GM18508 (cell line): ENCODE data around the gene SLC39A8.
"Not testable (repeated sequence)": the region's sequence is repeated elsewhere in the genome, so short reads cannot be mapped to it uniquely, and the experiment has no call there.

Experiments used
- ATAC-seq: cut with Tn5 transposase; IDR thresholded peaks from one replicate; pipeline ENCODE4 v1.9.1; 2021; ENCODE audit warnings: moderate number of reproducible peaks; ENCODE audit not compliant: insufficient read depth, unreplicated experiment

The SLC39A8 gene

GRCh38 chr4:102247041-102247440 is 98.2 kb downstream of the SLC39A8 start:
- no peak for ATAC-seq

DNA sequence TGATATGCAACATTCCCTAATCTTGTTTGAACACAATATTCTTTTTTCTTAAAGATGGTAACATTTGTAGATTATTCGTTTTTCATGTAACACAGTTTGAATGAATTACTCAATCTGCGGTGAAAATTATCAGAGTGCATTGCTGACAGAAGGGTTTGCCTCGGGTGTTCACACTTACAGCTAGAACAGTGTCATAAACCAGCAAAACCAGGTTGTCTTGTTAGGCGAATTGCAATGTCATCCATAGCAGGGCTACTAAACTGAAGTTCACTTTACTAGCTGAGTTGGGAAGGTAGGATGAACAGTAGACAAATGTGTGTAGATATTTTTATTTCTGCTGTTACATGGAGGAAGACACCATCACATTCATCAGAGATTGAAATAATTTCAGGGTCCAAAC is 98.9 kb downstream of the SLC39A8 start:
- no peak for ATAC-seq

GRCh38 chr4:102244878-102245535 is 100.3 kb downstream of the SLC39A8 start:
- ATAC-seq: no peak

- not testable (repeated sequence) for ATAC-seq
Observed at GRCh38 chr4:102243296-102243695, 102.0 kb downstream of the SLC39A8 start.

GRCh38 chr4:102234243-102234838 is 110.9 kb downstream of the SLC39A8 start:
- ATAC-seq: no peak

DNA sequence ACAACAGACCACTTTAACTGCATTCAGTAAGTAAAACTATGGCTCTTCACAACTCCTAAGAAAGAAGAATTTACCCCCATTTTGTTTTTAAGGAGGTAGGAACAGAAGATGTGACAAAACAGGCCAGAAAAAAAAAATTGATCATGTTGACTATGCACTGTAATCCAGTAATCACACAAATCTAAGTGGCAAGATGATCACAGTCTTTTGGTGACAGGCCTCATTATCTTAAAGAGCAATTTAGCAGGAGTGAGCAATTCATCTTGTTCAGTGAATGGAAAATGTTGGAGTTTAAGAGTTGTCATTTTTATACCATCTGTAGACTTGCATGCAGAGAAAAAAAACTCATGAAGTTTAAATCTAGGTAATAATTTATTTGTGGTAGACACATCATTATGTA is 115.1 kb downstream of the SLC39A8 start:
- ATAC-seq: no peak

- ATAC-seq: no peak
Observed at GRCh38 chr4:102227388-102227787, 117.9 kb downstream of the SLC39A8 start.

DNA sequence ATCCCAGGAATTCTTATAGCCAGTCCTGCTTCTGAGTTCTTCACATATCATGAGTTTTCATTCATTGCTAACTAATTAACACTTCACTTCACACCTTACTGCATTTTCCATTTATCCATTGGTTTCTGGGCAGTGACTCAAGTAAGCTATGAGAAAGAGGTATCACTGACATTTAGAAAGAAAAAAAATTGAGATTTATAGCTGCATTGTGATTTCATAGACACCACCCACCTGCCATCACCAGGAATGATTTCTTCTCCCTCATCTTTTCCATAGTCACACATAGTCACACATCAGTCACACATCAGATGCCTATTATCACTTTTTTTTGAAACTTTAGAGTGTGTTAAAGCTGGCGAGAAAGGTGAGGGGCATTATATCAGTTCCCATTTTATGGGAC is 121.8 kb downstream of the SLC39A8 start:
- ATAC-seq: no peak

DNA sequence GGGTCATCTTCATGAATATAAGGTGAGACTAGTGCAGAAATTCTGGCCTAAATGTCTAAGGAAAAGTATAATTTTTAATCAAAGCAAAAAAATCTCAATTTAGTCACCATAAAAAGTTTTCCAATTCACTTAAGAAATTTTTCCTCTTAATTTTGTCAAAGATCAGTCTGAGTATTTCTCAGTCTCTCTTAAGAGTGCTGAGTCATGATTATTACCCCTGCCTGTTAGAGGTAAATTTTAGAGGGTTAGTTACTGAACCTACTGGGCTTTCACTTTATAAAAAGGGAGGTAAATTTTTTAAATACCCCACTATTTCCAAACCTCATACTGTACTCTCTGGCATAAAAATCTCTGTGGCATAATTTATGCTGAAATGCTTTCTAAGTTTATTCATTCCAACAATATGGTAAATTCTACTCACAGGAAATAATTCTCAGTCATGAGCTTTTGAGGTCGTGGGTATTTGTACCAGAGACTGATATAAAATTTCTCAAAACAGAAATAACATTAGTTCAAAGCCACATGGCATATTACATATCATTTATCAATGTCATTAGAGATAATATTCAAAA is 122.4 kb downstream of the SLC39A8 start:
- ATAC-seq: no peak

- ATAC-seq: no peak
Observed at GRCh38 chr4:102219129-102219528, 126.2 kb downstream of the SLC39A8 start.

DNA sequence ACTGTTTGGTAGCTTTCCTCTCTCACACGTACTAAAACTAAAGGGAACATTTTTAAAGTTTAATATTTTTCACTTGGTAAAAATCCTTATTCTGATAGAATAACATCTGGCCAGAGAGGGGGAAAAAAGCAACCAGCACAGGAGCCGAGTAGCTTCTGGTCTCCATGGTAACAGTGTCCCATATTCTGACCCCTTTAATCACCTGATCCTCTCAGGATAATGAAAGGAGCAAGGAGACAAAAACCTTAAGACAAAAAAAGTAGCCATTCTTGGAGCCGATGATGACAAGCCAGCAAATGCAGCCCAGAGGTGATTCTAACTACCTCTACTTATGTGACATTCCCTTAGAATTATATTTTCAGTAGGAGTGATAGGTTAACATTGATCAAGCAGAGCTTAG is 126.6 kb downstream of the SLC39A8 start:
- no peak for ATAC-seq

DNA sequence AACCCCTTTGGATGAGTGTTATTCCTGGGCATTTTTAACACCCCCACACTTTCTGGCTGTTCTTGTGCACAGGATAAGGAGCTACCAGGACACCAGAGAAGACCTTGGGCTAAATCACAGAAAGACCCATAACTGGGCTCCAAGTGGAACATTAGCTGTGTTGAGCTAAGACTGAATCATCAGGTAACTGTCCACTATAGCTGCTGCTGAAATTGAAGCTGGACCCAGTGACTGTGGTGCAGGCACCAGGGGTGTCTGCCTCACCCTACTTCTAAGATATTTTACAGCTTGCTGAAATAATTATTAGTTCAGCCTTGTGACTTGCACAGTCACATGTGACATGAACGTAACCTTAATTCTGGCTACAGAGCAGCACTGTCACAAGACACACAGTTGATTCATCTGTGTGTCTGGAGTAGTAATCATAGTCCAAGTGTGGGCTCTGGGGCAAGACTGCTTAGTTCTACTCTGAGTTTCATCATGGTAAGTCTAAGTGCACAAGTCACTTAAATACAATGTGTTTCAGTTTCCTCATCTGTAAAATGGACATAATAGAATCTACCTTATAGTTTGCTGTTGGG is 127.4 kb downstream of the SLC39A8 start:
- ATAC-seq: no peak

GRCh38 chr4:102217345-102217744 is 127.9 kb downstream of the SLC39A8 start:
- no peak for ATAC-seq

GRCh38 chr4:102216666-102217065 is 128.6 kb downstream of the SLC39A8 start:
- no peak for ATAC-seq

GRCh38 chr4:102213031-102213430 is 132.3 kb downstream of the SLC39A8 start:
- ATAC-seq: no peak
